Kidney glomerular epithelial cell (primary cell): ENCODE measurements around the gene ME3.

Experiments
- DNase-seq: peaks from one replicate; lab custom pipeline; 2025; lab: John Stamatoyannopoulos, UW

ME3 gene

DNA sequence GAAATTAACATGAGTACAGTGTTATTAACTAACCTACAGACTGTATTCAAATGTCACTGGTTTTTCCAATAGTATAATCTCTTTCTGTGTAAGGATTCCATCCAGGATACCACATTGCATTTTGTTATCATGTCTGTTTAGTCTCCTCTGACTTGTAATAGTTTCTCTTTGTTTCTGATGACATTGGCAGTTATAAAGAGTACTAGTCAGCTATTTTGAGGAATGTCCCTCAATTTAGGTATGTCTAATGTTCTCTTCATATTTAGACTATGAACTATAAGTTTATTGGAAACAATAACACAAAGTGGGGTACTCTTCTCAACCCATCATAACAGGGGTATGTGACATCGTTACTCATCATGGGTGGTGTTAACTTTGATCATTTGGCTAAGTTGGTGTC lies 20.3 kb upstream of the ME3 start:
- DNase-seq = no peak

DNA sequence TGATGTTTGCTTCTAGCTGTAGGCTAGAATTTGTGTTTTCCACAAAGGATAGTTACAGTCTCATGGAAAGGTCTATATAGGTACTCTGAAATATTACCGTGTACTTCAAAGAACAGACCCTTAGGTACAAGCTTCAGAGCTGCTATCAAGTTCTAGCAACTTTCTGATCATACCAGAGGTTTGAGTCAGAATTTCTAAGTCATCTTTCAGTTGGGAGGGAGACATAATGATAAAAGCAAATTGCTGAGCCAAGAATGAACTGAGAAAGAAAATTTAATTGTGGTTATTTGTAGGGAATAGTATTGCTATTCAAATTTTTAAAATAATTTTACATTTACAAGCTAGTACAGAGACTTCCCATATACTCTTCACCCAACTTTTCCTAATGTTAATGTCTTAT lies 19.9 kb upstream of the ME3 start:
- peak; percentile 35 for DNase-seq

DNA sequence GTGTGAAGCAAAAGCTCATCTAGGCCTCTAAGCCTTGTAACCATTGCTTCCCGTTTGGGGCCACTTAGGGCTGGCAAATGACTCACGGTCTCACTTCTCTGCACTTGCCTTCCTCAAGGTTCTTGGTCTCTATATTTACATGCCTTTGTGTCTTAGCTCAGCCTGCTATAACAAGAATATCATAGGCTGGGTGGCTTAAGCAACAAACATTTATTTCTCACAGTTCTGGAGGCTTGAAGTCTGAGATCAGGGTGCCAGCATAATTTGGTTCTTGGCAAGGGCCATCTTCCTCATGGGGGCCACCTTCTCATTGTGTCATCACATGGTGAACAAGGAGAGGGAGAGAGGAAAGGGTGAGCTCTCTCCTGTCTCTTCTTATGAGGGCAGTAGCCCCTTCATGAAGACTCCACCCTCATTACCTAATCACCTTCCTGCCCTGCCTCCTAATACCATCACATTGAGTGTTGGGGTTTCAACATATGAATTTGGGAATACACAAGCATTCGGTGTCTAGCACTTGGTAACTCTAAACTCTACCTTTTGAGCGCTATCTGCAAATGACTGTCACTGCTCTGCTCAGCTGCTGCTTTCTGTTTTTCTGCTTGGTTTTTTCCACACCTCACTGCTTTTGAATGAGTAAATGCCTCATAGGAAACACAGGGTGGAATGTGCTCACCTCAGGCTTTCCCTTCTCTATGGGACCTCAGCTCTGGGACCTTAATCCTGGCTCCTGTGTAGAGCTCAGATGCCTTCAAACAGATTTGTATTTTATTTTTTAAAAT lies 16.2 kb upstream of the ME3 start:
- DNase-seq = peak; percentile 88

DNA sequence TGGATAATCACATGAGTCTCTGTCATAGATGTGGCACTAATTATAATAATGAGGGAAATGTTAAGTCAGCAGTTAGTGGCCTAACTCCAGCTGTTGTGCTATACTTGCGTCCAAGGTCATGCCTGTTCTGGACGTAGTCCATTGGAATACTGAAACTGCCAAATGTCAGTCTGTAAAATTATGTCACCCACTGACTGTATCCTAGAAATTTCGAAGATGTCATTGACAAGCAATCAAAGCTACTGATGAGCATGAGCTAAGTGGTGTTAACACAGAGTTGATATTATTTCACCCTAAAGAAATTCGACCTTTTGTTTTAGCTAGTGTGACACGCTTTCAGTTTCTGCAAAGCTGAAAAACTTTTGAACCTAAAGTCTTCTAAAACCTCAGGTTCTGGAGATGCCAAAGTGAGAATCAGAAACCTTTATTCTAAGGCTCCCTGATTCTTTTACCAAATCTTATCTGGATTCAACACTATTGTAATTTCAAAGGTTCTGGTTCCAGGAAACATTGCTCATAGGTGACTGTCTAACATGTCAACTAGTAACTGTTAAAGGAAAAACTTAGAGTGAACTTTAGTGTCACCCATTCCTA lies 14.9 kb upstream of the ME3 start:
- no peak for DNase-seq

DNA sequence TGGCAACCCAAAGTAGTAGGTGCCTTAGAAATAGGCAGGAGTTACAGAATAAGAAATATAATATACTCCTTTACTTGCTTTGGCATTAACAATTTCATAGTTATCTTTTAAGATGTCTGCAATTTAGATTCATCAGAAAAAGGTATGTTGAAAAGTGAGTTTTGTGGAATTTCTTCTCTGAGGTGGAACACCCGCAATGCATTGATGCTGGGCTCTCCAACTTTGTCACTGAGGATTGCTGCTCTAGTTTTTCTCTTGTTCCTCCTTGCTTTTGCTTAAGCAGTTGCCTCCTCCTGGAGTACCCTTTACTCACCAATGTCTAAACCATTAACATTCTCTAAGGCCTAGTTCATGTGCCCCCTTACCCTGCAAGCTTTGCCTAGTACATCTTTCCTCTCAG lies 14.1 kb upstream of the ME3 start:
- no peak for DNase-seq

DNA sequence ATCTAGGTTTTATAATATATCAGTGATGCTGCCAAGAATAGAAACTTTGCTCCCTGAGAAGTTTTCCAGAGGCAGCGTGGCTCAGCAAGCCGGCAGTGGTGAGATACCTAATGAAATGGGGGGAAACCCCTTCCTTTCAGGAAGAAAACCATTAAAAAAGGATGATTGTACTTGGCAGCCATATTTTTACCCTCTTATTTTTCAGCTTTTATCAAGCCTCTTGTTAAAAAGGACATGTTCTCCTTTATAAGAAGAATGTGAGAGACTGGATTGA lies 9.0 kb upstream of the ME3 start:
- DNase-seq = no peak

DNA sequence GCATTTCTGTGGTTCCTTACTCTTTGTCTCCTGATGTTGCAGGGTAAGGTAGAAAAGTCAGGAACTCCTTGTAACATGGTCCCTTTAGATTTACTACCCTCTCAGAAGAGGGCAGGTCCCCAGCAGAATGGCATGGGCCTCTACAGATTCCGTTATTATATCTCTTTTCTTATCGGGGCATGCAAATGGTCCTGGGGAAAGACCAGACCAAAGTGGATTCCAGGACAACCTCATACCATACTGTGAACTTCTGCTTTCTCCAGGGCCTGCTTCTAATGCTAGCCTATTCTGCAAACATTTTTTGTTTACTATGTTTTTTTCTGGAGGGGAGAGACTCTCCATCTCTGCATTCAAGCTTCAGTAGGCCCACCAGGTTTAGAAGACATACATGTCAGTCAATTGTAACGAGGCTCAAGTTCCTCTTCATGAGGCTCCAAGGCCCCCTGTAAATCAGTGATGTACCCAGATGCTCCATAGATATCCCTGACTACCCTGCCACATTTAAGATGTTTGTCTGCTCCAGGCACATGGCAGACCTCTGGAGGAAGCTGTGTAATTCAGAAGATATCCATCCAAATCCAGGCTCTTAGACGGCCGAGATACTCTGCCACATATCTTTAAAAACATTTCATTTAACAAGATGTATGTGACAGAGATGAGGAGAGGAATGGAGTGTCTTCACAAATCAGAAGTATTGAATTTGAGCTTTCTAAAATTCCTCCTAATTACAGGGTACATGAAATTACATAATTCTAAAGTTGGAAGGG lies 8.5 kb upstream of the ME3 start:
- no peak for DNase-seq

DNA sequence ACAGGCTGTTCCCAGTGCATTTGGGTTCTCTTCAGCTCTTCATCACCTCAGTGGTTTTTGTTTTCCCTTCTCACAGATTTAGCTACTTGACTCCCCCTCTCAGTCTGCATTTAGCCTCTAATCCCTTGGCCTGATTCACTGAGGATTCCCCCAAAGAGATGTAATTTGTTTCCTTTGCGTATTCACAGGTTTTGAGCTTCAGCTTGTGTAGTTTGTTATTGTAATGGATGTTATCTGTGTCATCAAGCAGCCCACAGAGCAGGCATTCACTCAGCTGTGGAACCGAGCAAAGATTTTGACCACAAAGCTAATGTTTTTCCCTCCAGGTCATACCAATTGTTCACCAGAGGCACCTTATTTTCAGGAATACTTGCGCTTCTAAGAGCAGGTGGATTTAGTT lies 6.4 kb upstream of the ME3 start:
- DNase-seq = peak; percentile 98

DNA sequence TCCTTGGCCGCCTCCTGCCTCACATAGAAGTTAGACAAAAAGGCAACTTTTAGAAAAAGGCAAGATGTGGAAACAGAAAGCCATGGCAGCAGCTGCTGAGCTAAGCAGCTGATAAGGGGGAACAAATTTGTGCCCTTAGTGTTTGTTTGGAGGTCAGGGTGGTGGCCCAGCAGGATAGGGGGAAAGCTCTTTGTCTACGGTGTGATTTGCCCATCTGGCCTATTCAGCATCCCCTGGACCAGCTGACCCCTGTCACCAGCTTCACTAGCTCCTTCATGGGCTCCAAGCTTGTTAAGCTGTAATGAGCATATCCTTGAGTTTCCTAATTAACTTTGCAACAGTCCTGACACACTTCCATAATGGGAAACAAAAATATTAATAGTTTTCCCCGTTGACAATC lies 5.9 kb upstream of the ME3 start:
- no peak for DNase-seq

DNA sequence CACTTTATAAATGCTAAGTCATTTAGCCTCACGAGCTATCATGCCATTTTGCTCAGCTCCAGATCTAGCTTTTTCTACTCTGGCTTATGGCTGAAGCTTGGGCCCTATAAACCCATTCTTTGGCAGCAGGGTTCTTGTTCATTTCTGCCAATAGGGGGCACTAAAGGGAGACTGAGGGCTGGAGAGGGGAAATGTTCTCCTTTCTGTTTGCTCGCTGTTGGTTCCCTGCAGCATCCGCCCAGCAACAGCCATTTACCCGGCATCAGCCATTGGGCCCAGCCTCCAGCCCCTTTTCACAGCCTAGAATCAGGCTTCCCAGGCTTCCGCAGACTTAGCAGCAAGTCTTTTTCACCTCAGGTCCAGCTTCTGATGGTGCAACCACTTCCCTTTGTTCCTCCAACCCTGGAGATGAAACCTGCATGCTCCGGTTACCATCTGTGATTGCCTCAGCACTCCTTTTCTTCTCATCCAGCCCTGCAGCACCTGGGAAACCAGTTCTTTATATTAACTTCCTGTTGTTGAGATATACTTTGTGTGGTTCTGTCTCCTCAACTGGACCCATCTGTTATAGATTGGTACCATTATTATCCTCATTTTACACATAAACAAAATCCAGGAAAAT lies 4.2 kb upstream of the ME3 start:
- DNase-seq = no peak

DNA sequence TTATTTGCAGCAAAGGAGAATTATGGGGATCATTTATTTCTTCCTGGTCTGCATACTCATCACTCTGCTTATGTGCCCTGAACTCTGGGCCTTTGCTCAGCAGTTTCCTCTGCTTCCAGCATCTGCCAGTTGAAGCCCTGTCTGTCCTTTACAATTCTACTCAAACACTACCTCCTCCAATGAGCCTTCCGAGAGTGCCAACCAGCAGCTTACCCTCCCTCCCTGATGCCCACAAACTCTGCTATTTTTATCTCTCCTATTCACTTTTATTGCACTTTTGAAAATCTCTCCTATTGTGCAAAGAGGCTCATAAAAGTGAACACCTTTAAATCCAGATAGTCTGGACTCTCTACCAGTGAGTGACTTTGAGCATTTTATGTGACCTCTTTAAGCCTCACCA lies 3.6 kb upstream of the ME3 start:
- no peak for DNase-seq

DNA sequence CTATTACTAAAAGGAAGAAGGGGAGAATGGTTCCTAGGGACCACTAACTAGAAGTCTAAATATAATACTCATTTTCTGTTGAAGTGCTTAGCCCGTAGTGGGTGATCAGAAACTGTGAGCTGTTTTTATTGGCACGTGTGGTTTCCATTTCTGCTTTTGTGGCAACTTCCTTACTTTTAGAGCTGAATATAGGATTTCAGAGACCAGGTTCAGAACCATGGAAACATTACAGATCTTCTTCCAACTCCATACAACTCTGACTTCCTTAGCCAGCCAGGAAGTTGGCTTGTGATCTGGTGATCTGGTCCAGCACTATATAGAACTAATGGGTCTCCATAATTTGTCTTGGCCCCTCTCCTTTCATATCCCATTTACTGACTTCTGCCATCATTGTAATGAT lies 2.6 kb upstream of the ME3 start:
- DNase-seq = no peak

DNA sequence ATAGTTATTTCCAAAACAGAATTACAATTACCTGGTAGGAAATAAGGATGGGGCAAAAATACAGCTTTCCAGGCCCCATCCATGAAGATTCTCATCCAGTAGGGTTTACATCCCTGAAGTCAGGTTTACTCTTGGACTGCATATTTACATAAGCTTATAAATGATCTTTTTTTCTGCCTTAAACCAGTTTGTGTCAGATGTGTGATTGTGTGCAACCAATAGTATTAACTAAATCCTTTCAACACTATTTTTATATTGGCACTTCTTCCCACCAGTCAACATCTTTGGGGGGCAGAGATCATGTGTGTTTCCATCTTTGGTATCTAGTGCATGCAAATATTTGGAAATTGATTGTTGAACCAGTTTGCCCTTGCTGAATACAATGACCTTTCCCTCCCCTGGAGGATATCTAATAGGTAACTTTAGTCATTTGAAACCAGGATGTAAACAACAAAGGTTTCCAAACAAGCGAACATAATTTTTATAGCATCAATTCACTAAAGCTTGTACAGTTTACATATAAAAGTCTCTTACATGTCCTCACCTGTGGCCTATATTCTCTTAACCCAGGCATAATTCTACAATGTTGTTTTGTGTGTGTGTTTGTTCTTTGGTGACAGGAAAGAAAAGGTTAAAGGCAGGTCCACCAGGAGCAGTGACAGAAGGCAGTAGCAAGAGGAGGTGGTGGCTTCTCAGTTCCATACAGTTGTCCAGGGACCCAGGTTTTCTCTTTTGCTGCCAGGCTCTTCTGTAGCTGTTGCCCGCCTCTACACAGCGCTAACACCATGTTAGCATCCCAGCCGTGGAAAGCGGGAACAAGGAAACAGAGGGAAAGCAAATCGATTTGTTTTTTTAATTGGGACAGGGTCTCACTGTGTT lies 1.7 kb upstream of the ME3 start:
- no peak for DNase-seq

DNA sequence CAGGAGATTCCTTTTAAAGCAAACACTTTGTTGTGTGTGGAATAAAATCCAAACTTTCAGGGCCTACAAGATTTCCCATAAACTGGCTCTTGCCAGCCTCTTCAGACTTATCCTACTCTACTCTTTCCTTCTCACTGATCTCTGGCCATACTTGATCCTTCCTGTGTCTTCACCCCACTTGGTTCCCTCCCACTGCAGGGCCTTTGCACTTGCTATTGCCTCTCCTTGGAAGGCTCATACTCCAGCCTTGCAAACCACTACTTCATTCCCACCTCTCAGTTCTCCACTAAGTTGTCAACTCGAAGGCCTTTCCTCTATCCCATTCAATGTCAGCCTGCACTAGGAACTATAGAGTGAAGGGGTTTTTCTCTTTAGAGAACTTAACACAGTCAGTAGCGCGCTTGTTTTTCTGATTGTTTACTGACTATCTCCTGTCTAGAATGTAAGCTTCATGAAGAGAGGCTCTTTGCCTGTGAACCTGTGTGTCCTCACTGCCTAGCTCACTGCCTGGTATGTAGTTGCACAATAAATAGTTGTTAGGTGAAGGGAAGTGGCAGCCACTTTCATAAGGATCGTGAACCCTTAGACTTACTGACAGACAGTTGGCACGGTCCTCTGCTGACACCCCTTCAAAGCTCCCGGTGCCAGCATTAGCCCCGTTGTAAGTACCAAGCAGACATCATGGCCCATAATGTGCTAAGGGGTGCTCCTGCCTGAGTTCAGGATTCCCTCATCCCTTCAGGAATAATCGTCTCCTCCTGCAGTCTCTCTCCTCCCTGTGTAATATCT lies 833 bp upstream of the ME3 start:
- DNase-seq = no peak

DNA sequence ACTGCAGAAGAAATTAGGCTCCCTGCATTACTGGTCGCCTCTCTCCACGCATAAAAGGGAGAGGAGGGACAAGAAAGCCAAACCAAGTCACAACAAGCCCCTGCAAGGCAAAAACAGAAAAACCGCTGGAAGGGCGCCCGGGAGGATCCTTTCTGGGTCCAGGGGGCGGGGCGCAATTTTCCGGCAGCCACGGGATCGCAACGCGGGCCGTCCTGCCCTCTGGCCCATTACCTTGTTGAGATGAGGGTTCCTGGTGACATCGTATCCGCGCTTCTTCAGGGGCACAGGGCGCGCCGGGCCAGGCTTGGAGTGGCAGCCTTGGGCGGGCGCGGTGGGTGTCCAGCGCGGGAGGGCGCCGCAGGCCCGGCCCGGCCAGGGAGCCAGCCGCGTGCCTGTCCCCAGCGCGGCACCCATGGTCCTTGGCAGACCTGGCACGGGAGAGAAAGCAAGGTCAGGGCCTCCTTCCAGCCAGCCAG lies 847 bp downstream of the ME3 start:
- no peak for DNase-seq

DNA sequence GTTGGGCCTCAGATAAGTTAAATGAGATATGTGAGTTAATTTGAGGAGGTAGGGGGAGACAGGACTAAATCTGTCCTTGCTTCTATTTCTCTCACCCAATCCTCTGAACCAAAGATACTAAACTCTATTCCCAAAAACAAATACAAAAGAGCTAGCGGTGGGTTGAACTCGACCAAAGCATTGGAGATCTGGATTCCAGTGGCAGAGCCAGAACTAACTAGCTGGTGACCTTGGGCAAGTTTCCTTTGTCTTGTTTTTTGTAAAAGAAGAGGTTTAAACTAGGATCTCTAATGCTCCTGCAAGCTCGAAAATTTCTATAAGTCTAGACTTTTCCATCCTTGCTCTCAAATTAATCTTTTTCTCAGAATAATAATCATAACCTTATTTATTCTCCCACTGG lies 1.5 kb downstream of the ME3 start:
- DNase-seq = no peak

DNA sequence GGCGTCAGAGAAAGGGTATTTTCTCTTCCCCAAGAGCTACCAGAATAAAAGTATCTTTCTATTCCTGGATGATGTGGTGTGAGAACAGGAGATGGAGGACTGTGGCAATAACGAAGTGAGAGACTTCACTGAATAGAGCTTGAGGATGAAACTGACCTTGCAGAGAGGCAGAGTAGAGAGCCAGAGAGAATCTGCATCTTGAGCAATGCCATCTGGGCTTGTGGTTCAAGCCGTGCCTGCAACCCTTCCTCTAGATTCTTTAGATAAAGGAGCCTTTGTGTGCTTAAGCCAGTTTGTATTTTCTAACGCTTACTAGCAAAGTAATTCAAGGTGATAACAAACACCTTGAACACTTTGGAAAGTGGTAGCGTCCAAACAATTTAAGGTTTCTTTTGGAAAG lies 2.2 kb downstream of the ME3 start:
- DNase-seq = no peak

DNA sequence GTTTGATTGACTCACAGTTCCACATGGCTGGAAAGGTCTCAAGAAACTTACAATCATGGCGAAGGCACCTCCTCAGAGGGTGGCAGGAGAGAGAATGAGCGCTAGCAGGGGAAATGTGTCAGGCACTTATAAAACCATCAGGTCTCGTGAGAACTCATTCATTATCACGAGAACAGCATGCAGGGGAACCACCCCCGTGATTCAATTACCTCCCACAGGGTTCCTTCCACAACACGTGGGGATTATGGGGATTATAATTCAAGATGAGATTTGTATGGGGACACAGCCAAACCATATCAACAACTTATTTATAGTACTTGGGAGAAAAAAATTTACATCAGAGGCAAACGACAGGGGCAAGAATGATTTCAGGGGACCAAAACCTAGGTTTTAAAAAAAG lies 3.0 kb downstream of the ME3 start:
- DNase-seq = no peak

DNA sequence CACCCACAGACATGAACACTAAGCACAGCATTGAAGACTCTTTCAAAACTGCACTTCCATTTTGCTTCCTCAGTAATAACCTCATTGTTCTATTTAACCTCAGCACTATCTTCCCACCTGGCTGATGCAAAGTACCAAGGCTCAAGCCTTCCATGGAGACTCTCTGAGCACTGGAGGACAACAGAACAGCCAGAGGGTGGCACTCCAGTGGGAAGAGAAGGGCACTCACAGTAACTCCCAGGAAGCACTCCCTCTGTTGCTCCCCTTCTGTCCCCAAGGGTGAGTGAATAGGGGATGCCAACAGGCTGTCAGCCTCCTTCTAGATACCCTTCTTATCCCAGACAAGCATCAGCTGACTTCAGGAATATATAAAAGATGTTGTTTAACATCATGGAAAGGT lies 3.5 kb downstream of the ME3 start:
- DNase-seq = no peak

DNA sequence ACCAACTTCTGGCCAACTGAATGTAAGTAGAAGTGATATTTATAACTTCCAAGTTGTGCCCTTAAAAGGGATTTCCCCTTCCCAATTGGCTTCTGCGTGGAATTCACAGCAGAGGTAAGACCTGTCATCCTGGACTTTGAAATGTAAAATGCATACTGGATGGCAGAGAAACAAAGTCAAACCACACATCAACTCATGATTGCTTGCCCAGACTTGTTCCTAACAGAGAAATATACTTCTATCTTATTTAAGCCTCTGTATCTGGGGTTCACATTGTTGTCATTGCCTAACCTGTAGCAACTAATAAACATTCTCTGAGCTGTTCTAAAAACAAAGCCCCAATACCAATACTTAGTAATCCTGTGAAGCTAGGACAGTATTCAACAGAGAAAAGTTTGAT lies 6.2 kb downstream of the ME3 start:
- no peak for DNase-seq

DNA sequence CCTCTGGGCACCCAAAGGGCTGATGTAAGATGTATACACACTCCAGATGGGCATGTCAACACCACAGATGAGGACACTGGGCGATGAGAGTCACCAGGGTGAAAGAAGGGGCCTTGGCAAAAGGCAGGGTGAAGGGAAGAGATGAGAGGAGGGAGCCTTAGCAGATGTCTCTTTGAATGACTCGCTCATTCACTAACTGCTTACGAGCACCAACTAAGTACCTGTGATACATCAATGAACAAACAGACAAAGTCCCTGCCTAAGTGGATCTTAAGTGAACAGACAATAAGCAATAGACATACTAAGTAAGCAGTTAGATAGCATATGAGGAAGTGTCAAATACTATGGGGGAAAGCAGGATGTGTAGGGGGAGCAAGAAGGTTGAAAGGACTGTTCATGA lies 7.5 kb downstream of the ME3 start:
- DNase-seq = no peak
